Endothelial cell of umbilical vein (primary cell): ENCODE data around the gene GMCL2.

Experiments
- CTCF ChIP-seq, 2 donors: IDR thresholded peaks; 1 replicate in 1 of 2; 2 replicates in 1 of 2; pipeline ENCODE4 v1.5.1; 2011; ENCODE audit warnings: low read length in 2 of 2, mild to moderate bottlenecking in 2 of 2, moderate library complexity in 2 of 2, control low read depth in 1 of 2, inconsistent platforms in 1 of 2, low read depth in 1 of 2; ENCODE audit not compliant: insufficient read depth in 1 of 2; ENCODE audit errors: extremely low read depth in 1 of 2
- EZH2 ChIP-seq: IDR thresholded peaks from 2 replicates; pipeline ENCODE4 v1.6.1; 2012; ENCODE audit warnings: borderline replicate concordance, low read depth, mild to moderate bottlenecking, moderate library complexity, low read length, inconsistent platforms; ENCODE audit not compliant: severe bottlenecking
- MYC ChIP-seq: IDR thresholded peaks from one replicate; pipeline ENCODE4 v1.6.1; 2011; ENCODE audit warnings: mild to moderate bottlenecking, low read depth, low read length
- POLR2A ChIP-seq: IDR thresholded peaks from 2 replicates; pipeline ENCODE4 v1.6.1; 2012; ENCODE audit warnings: low read depth, mild to moderate bottlenecking, control low read depth, low read length

GRCh38 chr5:178177569-178177968, 9.6 kb downstream of the GMCL2 start:
- no peak for TF ChIP-seq CTCF (IDR thresholded peaks at IDR 0.05; ENCODE audit: extremely low read depth in 1 of 2, insufficient read depth in 1 of 2, low read depth in 1 of 2, low read length in 2 of 2)
- TF ChIP-seq MYC, result no peak
- TF ChIP-seq EZH2, result no peak
- TF ChIP-seq POLR2A, result no peak
